Activated T-cell treated with anti-CD3 and anti-CD28 coated beads, Interleukin-2, amount 50 U/mL, for 24 hours (primary cell): Measurements from ENCODE around the gene LNPEP.
"Not testable (repeated sequence)": the region's sequence is repeated elsewhere in the genome, so short reads cannot be mapped to it uniquely, and the experiment has no call there.

Experiments used
- DNase-seq: peaks from one replicate; pipeline ENCODE4 v3.0.0-alpha.2; 2020
- H3K27ac Mint-ChIP-seq: 2 replicates; pipeline ENCODE4 v1.8.0; 2020; ENCODE audit warnings: mild to moderate bottlenecking, mixed read lengths
- H3K27me3 Mint-ChIP-seq: 2 replicates; pipeline ENCODE4 v1.8.0; 2020; ENCODE audit warnings: mixed read lengths
- H3K36me3 Mint-ChIP-seq: 2 replicates; pipeline ENCODE4 v1.8.0; 2020; ENCODE audit warnings: low read depth, mixed read lengths
- H3K4me1 Mint-ChIP-seq: 2 replicates; pipeline ENCODE4 v1.8.0; 2020; ENCODE audit warnings: low read depth, mixed read lengths
- H3K4me3 Mint-ChIP-seq: 2 replicates; pipeline ENCODE4 v1.8.0; 2020; ENCODE audit warnings: mild to moderate bottlenecking, moderate library complexity, mixed read lengths
- H3K9me3 Mint-ChIP-seq: 2 replicates; pipeline ENCODE4 v1.8.0; 2020; ENCODE audit warnings: mixed read lengths

Gene LNPEP

GRCh38 chr5:97065475-97065874 is 129.6 kb downstream of the LNPEP start:
- H3K4me1 Mint-ChIP-seq: no peaks in the 10 kb centered on the region
- DNase-seq: no peak
- H3K27me3 Mint-ChIP-seq: no peaks in the 10 kb centered on the region
- no peak overlapping the region for H3K4me3 Mint-ChIP-seq
- no peaks in the 10 kb centered on the region for H3K36me3 Mint-ChIP-seq
- H3K9me3 Mint-ChIP-seq: no peaks in the 10 kb centered on the region
- no peak overlapping the region for H3K27ac Mint-ChIP-seq

DNA sequence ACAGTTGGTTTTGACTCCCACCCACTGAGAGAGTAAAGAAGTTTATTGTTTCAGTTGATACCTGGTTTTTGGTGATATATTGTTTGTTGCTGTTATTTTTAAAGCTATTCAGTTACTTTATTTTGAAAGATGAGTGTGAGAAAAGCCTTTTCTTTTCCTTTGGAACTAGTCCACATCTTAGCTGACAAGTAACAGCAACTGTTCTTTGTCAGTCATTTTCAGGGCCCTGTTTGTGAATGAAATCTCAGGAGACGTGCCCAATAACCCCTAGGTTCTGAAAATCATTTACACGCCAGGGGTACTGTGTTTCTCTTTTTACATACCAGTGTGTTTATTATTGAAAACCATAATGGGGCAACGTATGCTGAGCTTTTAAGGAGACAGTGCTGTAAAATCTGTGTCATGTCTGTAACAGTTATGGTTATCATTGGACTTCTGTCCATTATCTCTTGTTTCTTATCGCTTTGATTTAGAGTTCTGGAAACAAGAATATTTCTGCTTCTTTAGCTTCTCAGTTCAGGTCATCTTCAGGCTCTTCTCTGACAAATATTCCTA is 131.5 kb downstream of the LNPEP start:
- H3K36me3 Mint-ChIP-seq: no peaks in the 10 kb centered on the region
- H3K27ac Mint-ChIP-seq: no peak overlapping the region
- H3K4me1 Mint-ChIP-seq: no peaks in the 10 kb centered on the region
- H3K27me3 Mint-ChIP-seq: no peaks in the 10 kb centered on the region
- no peaks in the 10 kb centered on the region for H3K9me3 Mint-ChIP-seq
- no peak for DNase-seq
- H3K4me3 Mint-ChIP-seq: no peak overlapping the region

GRCh38 chr5:97070234-97070633 is 134.4 kb downstream of the LNPEP start:
- H3K9me3 Mint-ChIP-seq: no peaks in the 10 kb centered on the region
- no peaks in the 10 kb centered on the region for H3K4me1 Mint-ChIP-seq
- no peak overlapping the region for H3K4me3 Mint-ChIP-seq
- H3K27ac Mint-ChIP-seq: no peak overlapping the region
- no peak for DNase-seq
- no peaks in the 10 kb centered on the region for H3K36me3 Mint-ChIP-seq
- H3K27me3 Mint-ChIP-seq: peaks cover 2% of the 10 kb centered on the region

DNA sequence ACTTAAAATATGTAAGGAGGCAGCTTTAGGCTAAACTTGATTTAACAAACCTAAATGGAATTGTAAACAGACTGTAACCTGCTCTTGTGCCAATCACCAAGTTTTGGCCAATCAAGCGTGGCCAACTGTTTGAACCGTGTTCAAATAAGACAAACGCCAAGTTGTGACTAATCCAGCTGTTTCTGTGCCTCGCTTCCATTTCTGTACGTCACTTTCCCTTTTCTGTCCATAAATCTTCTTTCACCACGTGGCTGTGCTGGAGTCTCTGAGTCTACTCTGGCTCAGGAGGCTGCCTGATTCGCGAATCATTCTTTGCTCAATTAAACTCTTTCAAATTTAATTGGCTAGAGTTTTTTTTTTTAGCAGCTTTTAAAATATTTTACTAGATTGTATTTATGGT is 135.2 kb downstream of the LNPEP start:
- Mint-ChIP-seq H3K27ac (no peak overlapping the region), H3K4me1 (no peaks in the 10 kb centered on the region), H3K36me3 (no peaks in the 10 kb centered on the region)

GRCh38 chr5:97071993-97072392 is 136.1 kb downstream of the LNPEP start:
- no peak overlapping the region for H3K4me3 Mint-ChIP-seq
- H3K36me3 Mint-ChIP-seq: no peaks in the 10 kb centered on the region
- DNase-seq: no peak
- no peak overlapping the region for H3K27ac Mint-ChIP-seq
- no peaks in the 10 kb centered on the region for H3K9me3 Mint-ChIP-seq
- H3K4me1 Mint-ChIP-seq: no peaks in the 10 kb centered on the region
- H3K27me3 Mint-ChIP-seq: peaks cover 2% of the 10 kb centered on the region

More for the DNA sequence above, 135.2 kb downstream of the LNPEP start:
- H3K9me3 Mint-ChIP-seq: no peaks in the 10 kb centered on the region
- no peak overlapping the region for H3K4me3 Mint-ChIP-seq
- peaks cover 2% of the 10 kb centered on the region for H3K27me3 Mint-ChIP-seq
- no peak for DNase-seq

- H3K36me3 Mint-ChIP-seq: no peaks in the 10 kb centered on the region
- no peak for DNase-seq
- no peak overlapping the region for H3K4me3 Mint-ChIP-seq
- H3K27ac Mint-ChIP-seq: no peak overlapping the region
- no peaks in the 10 kb centered on the region for H3K9me3 Mint-ChIP-seq
- H3K4me1 Mint-ChIP-seq: no peaks in the 10 kb centered on the region
- H3K27me3 Mint-ChIP-seq: peaks cover 2% of the 10 kb centered on the region
Observed at GRCh38 chr5:97072696-97073095, 136.8 kb downstream of the LNPEP start.

DNA sequence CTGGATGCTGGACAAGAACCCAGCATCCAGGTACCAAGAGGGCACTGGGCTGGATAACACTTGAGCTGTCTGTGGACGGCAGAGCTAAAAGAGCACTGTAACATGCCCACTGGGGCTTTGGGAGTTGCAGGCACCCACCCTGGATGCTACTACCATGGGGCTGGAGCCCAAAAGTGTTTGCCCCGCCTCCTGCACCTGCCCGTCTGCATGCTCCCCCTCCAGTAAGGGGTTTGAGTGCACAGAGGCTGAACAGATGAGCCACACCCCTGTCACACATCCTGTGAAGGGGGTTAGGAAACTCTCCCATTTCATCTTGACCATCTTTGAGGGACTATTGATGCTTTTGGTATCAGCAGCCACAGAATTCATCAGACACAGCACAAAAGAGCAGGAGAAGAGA is 137.5 kb downstream of the LNPEP start:
- Mint-ChIP-seq H3K4me3 (no peak overlapping the region), H3K27ac (no peak overlapping the region), H3K36me3 (no peaks in the 10 kb centered on the region), H3K27me3 (peaks cover 2% of the 10 kb centered on the region), H3K4me1 (no peaks in the 10 kb centered on the region), H3K9me3 (no peaks in the 10 kb centered on the region)
- no peak for DNase-seq

DNA sequence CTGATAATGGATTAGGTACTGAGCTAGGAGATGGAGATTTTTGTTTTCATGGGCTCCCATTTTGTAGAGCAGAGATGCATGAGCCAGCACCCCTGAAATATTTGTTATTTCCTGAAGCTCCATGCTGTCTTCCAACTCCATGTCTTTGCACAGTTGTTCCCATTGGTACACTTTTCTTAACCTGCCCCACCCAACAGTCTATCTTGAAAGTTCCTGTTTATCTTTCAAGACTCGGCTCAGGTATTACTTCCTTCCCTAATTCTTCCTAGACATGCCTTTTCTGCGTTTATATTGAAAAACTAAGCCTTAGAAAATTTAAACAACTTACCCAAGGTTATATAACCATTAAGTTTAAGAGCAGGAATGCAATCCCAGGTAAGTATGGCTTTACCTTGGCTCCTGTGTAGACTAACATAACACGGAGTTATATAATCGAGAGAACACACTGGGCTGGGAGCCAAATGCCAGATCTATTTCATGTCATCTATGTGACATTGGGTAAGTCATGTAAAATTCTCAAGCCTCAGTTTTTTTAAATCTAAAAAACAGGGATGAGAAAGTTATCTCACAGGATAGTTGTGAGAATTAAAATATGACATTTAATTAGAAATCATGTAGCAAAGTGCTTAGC is 139.1 kb downstream of the LNPEP start:
- Mint-ChIP-seq H3K27ac (no peak overlapping the region), H3K9me3 (no peaks in the 10 kb centered on the region), H3K27me3 (peaks cover 2% of the 10 kb centered on the region), H3K4me3 (no peak overlapping the region), H3K36me3 (no peaks in the 10 kb centered on the region), H3K4me1 (peaks cover 6% of the 10 kb centered on the region)
- no peak for DNase-seq

DNA sequence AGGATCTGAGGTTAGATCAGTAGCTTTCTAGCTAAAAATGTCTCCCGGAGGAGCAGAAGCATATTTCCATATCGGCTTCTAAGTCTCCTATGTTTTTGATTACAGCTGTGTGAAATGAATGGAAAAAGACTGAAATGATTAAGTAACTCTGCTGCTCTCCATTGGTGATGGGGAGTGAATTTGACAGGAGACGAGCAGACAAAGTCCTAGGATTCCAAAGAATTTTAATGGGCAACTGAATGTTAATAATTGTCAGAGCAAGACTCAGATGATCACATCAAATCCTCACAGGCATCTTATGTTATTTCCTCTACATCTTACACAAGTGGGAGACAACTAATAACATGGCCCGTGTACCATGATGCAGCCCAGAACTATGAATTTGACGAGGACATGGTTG is 139.8 kb downstream of the LNPEP start:
- Mint-ChIP-seq H3K36me3 (no peaks in the 10 kb centered on the region), H3K4me3 (no peak overlapping the region), H3K9me3 (no peaks in the 10 kb centered on the region), H3K27me3 (peaks cover 2% of the 10 kb centered on the region), H3K4me1 (peaks cover 6% of the 10 kb centered on the region), H3K27ac (no peak overlapping the region)
- DNase-seq: no peak

GRCh38 chr5:97076098-97076497 is 140.2 kb downstream of the LNPEP start:
- Mint-ChIP-seq H3K4me3 (no peak overlapping the region), H3K9me3 (no peaks in the 10 kb centered on the region)

DNA sequence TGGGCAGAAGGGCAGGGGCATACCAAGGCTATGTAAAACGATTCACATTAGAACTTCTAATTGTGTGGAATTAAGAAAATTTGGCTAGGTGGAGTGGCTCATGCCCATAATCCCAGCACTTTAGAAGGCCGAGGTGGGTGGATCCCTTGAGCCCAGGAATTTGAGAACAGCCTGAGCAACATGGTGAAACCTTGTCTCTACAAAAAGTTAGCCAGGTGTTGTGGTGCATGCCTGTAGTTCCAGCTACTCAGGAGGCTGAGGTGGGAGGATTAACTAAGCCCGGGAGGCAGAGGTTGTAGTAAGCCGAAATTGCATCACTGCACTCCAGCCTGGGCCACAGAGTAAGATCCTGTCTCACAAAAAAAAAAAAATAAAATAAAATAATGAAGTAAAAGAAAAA is 141.4 kb downstream of the LNPEP start:
- H3K4me1 Mint-ChIP-seq: peaks cover 12% of the 10 kb centered on the region
- H3K36me3 Mint-ChIP-seq: no peaks in the 10 kb centered on the region
- H3K4me3 Mint-ChIP-seq: no peak overlapping the region
- H3K9me3 Mint-ChIP-seq: no peaks in the 10 kb centered on the region
- no peak overlapping the region for H3K27ac Mint-ChIP-seq
- peaks cover 2% of the 10 kb centered on the region for H3K27me3 Mint-ChIP-seq
- no peak for DNase-seq

More at GRCh38 chr5:97076098-97076497, 140.2 kb downstream of the LNPEP start:
- H3K27me3 Mint-ChIP-seq: peaks cover 2% of the 10 kb centered on the region
- peaks cover 6% of the 10 kb centered on the region for H3K4me1 Mint-ChIP-seq
- H3K27ac Mint-ChIP-seq: no peak overlapping the region
- no peaks in the 10 kb centered on the region for H3K36me3 Mint-ChIP-seq
- no peak for DNase-seq

- Mint-ChIP-seq H3K4me3 (no peak overlapping the region), H3K27me3 (no peaks in the 10 kb centered on the region), H3K9me3 (no peaks in the 10 kb centered on the region), H3K36me3 (no peaks in the 10 kb centered on the region), H3K27ac (no peak overlapping the region), H3K4me1 (peaks cover 13% of the 10 kb centered on the region)
- no peak for DNase-seq
Observed at GRCh38 chr5:97078958-97079743, 143.3 kb downstream of the LNPEP start.

DNA sequence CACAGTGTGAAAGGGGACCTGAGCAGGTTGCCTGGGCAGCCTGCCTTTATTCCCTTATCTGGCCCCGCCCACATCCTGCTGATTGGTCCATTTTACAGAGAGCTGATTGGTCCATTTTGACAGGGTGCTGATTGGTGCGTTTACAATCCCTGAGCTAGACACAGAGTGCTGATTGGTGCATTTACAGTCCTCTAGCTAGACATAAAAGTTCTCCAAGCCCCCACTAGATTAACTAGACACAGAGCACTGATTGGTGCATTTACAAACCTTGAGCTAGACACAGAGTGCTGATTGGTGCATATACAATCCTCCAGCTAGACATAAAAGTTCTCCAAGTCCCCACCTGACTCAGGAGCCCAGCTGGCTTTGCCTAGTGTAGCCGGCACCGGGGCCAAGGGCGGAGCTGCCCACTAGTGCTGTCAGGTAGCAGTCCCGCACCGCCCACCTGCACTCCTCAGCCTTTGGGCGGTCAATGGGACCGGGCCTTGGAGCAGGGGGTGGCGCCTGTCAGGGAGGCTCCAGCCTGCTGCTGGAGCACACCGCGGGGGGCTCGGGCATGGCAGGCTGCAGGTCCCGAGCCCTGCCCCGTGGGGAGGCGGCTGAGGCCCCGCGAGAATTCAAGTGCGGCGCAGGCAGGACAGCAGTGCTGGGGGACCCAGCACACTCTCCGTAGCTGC is 149.0 kb downstream of the LNPEP start:
- not testable (repeated sequence) for H3K27ac Mint-ChIP-seq, H3K9me3 Mint-ChIP-seq, H3K4me3 Mint-ChIP-seq, H3K27me3 Mint-ChIP-seq, H3K36me3 Mint-ChIP-seq, H3K4me1 Mint-ChIP-seq, DNase-seq

GRCh38 chr5:97085459-97086181 is 149.7 kb downstream of the LNPEP start:
- Mint-ChIP-seq H3K36me3 (no peaks in the 10 kb centered on the region), H3K9me3 (peaks cover 3% of the 10 kb centered on the region), H3K27me3 (no peaks in the 10 kb centered on the region), H3K4me1 (peaks cover 8% of the 10 kb centered on the region), H3K27ac (no peak overlapping the region), H3K4me3 (no peak overlapping the region)
- DNase-seq: no peak
